Activated gamma-delta T cell treated with Interleukin-2 at 50 U/mL for 16 hours (primary cell): ENCODE measurements around the gene TTC39B.

Experiments
- DNase-seq: peaks from one replicate; pipeline ENCODE4 v3.0.0-alpha.2; 2020

TTC39B gene

GRCh38 chr9:15116130-15116580 is 190.9 kb downstream of the TTC39B start:
- no peak for DNase-seq

GRCh38 chr9:15115702-15116101 is 191.3 kb downstream of the TTC39B start:
- DNase-seq: no peak

GRCh38 chr9:15115041-15115440 is 192.0 kb downstream of the TTC39B start:
- DNase-seq: no peak
